Stromal cell of bone marrow (primary cell): ENCODE data around the gene NNAT.
"Not testable (repeated sequence)": the region's sequence is repeated elsewhere in the genome, so short reads cannot be mapped to it uniquely, and the experiment has no call there.

Experiments used
- DNase-seq: peaks from one replicate; pipeline ENCODE4 v3.0.0-alpha.2; 2012; ENCODE audit warnings: low read depth

NNAT gene

GRCh38 chr20:37541326-37541725 is 20.3 kb downstream of the NNAT start:
- DNase-seq = no peak

- DNase-seq = no peak
Measured at GRCh38 chr20:37542281-37542680, 21.2 kb downstream of the NNAT start.

- no peak for DNase-seq
Measured at GRCh38 chr20:37543828-37544227, 22.8 kb downstream of the NNAT start.

- DNase-seq = no peak
Measured at GRCh38 chr20:37544386-37544785, 23.3 kb downstream of the NNAT start.

- DNase-seq = no peak
Measured at GRCh38 chr20:37545516-37545915, 24.5 kb downstream of the NNAT start.

- no peak for DNase-seq
Measured at GRCh38 chr20:37547912-37548311, 26.9 kb downstream of the NNAT start.

GRCh38 chr20:37550101-37550920 is 29.3 kb downstream of the NNAT start:
- DNase-seq = not testable (repeated sequence)

GRCh38 chr20:37551660-37552059 is 30.6 kb downstream of the NNAT start:
- not testable (repeated sequence) for DNase-seq

- DNase-seq = no peak
Measured at GRCh38 chr20:37552415-37552814, 31.4 kb downstream of the NNAT start.

- DNase-seq = not testable (repeated sequence)
Measured at GRCh38 chr20:37554721-37555298, 33.8 kb downstream of the NNAT start.

- DNase-seq = no peak
Measured at GRCh38 chr20:37556538-37556937, 35.5 kb downstream of the NNAT start.

- DNase-seq = no peak
Measured at GRCh38 chr20:37558306-37558705, 37.3 kb downstream of the NNAT start.

- no peak for DNase-seq
Measured at GRCh38 chr20:37558779-37559178, 37.7 kb downstream of the NNAT start.

GRCh38 chr20:37559312-37560027 is 38.4 kb downstream of the NNAT start:
- no peak for DNase-seq

GRCh38 chr20:37560629-37561028 is 39.6 kb downstream of the NNAT start:
- no peak for DNase-seq

- no peak for DNase-seq
Measured at GRCh38 chr20:37562695-37563480, 41.8 kb downstream of the NNAT start.

GRCh38 chr20:37564016-37564387 is 43.0 kb downstream of the NNAT start:
- no peak for DNase-seq

- no peak for DNase-seq
Measured at GRCh38 chr20:37564388-37565133, 43.5 kb downstream of the NNAT start.

GRCh38 chr20:37565134-37565811 is 44.2 kb downstream of the NNAT start:
- DNase-seq = no peak

GRCh38 chr20:37566590-37567330 is 45.7 kb downstream of the NNAT start:
- no peak for DNase-seq
